Keratinocyte (primary cell): ENCODE measurements around the gene CTCFL. TPM values are rescaled to one million over a fixed set of nuclear protein-coding genes. Genes with fewer than 3 reads are reported as not detected.

Experiments
- DNase-seq: peaks from one replicate; pipeline ENCODE4 v3.0.0-alpha.2; 2011; ENCODE audit warnings: low read depth, missing footprints, low spot score
- FAIRE-seq: peaks from 2 replicates; lab custom pipeline; 2011; peaks lifted over from hg19 to GRCh38; lab: Jason Lieb, UNC
- H2AFZ ChIP-seq: 2 replicates; pipeline ENCODE4 v1.6.0; 2012; ENCODE audit warnings: low read length, control low read depth, inconsistent platforms; ENCODE audit not compliant: control insufficient read depth
- H3K27ac ChIP-seq: 2 replicates; pipeline ENCODE4 v1.5.1; 2011; ENCODE audit warnings: low read length; ENCODE audit not compliant: control insufficient read depth, insufficient read depth
- H3K27me3 ChIP-seq: 3 replicates; pipeline ENCODE4 v1.6.0; 2011; ENCODE audit warnings: low read length; ENCODE audit not compliant: control insufficient read depth, insufficient read depth; ENCODE audit errors: extremely low read depth
- H3K36me3 ChIP-seq, 2 experiments: 2 replicates in 1 of 2; 3 replicates in 1 of 2; pipeline ENCODE4 v1.5.1; 2011; ENCODE audit warnings: low read length in 2 of 2, mild to moderate bottlenecking in 1 of 2; ENCODE audit not compliant: control insufficient read depth in 2 of 2, insufficient read depth in 2 of 2; ENCODE audit errors: extremely low read depth in 1 of 2
- H3K4me1 ChIP-seq: 3 replicates; pipeline ENCODE4 v1.5.1; 2011; ENCODE audit warnings: low read length; ENCODE audit not compliant: control insufficient read depth, insufficient read depth; ENCODE audit errors: extremely low read depth
- H3K4me2 ChIP-seq: 3 replicates; pipeline ENCODE4 v1.6.0; 2011; ENCODE audit warnings: low read depth, low read length; ENCODE audit not compliant: control insufficient read depth, insufficient read depth; ENCODE audit errors: extremely low read depth
- H3K4me3 ChIP-seq, 3 experiments: fragments of 200-600 bp in 1 of 3; sonication (generic) in 1 of 3; 2 replicates in 2 of 3; 3 replicates in 1 of 3; pipeline ENCODE4 v1.5.1; 2011 to 2016; ENCODE audit warnings: low read length in 3 of 3, mild to moderate bottlenecking in 3 of 3, control low read depth in 2 of 3, inconsistent platforms in 1 of 3, low read depth in 1 of 3, mixed read lengths in 1 of 3, mixed run types in 1 of 3, moderate library complexity in 1 of 3; ENCODE audit not compliant: control insufficient read depth in 2 of 3, insufficient read depth in 2 of 3; ENCODE audit errors: extremely low read depth in 1 of 3
- H3K79me2 ChIP-seq: 2 replicates; pipeline ENCODE4 v1.6.0; 2012; ENCODE audit warnings: low read length; ENCODE audit not compliant: control insufficient read depth, insufficient read depth
- H3K9ac ChIP-seq: 3 replicates; pipeline ENCODE4 v1.6.0; 2011; ENCODE audit warnings: low read length; ENCODE audit not compliant: control insufficient read depth, insufficient read depth; ENCODE audit errors: extremely low read depth
- H3K9me1 ChIP-seq: 3 replicates; pipeline ENCODE4 v1.6.0; 2011; ENCODE audit warnings: low read length; ENCODE audit not compliant: control insufficient read depth, insufficient read depth; ENCODE audit errors: extremely low read depth
- H3K9me3 ChIP-seq: 2 replicates; pipeline ENCODE4 v1.5.1; 2012; ENCODE audit warnings: low read depth, low read length; ENCODE audit not compliant: control insufficient read depth
- H4K20me1 ChIP-seq: 3 replicates; pipeline ENCODE4 v1.6.0; 2011; ENCODE audit warnings: low read length; ENCODE audit not compliant: control insufficient read depth, insufficient read depth; ENCODE audit errors: extremely low read depth
- CTCF ChIP-seq, 3 experiments: IDR thresholded peaks in 1 of 3; conservative IDR thresholded peaks in 1 of 3; optimal IDR thresholded peaks in 1 of 3; 2 replicates in 2 of 3; 3 replicates in 1 of 3; pipeline versions ENCODE3 to v1.5.1; 2011; ENCODE audit warnings: low read length in 3 of 3, mild to moderate bottlenecking in 3 of 3, moderate library complexity in 2 of 3, control low read depth in 1 of 3, inconsistent platforms in 1 of 3; ENCODE audit not compliant: insufficient read depth in 2 of 3; ENCODE audit errors: extremely low read depth in 1 of 3
- EZH2 ChIP-seq: IDR thresholded peaks from one replicate; pipeline ENCODE4 v1.6.1; 2012; ENCODE audit warnings: inconsistent platforms, mild to moderate bottlenecking, low read length, moderate library complexity
- dilution Hi-C: fragments of 300-500 bp; cut with MboI; formaldehyde crosslinking; loops from one replicate; pipeline ENCODE4 v1.7.0; 2020; ENCODE audit warnings: low sequenced_read_pairs; ENCODE audit not compliant: extremely low pct_ligation_motif_present
- polyA plus RNA-seq, 5 experiments: library from polyadenylated mRNA; depleted of rRNA in 3 of 5; stranded (reverse) in 3 of 5; stranded (forward) in 1 of 5; unstranded in 1 of 5; fragments of >200 nt; gene quantifications; 1 replicate in 1 of 5; 2 replicates in 3 of 5; 3 replicates in 1 of 5; pipeline versions ENCODE4 v1.2.1 to v1.2.3, GENCODE V29; 2011 to 2012; ENCODE audit warnings: missing spikeins in 2 of 5, low read depth in 1 of 5, low replicate concordance in 1 of 5

The CTCFL gene
- polyA plus RNA-seq, 1 donor (not counting 4 experiments of a cell fraction or from before 2014, with no cell fraction given): not detected

GRCh38 chr20:57532104-57532503 is 7.2 kb upstream of the CTCFL start:
- TF ChIP-seq EZH2 (no peak), CTCF (optimal IDR thresholded peaks at IDR 0.05 in 1 of 3, IDR thresholded peaks at IDR 0.05 in 1 of 3, conservative IDR thresholded peaks at IDR 0.05 in 1 of 3; ENCODE audit: extremely low read depth in 1 of 3, insufficient read depth in 2 of 3, low read length in 3 of 3) (no peak)
- Histone ChIP-seq H3K4me1 (no peaks in the 10 kb centered on the region), H3K9ac (no peak overlapping the region), H3K4me2 (no peak overlapping the region), H3K9me3 (no peaks in the 10 kb centered on the region), H3K27ac (no peak overlapping the region), H3K79me2 (no peaks in the 10 kb centered on the region), H3K4me3 (no peak overlapping the region), H3K27me3 (peaks cover 30% of the 10 kb centered on the region), H3K9me1 (no peaks in the 10 kb centered on the region), H2AFZ (no peak overlapping the region), H4K20me1 (no peaks in the 10 kb centered on the region), H3K36me3 (no peaks in the 10 kb centered on the region)
- FAIRE-seq (no peak), DNase-seq (no peak)
- dilution Hi-C loops: no loop called here

GRCh38 chr20:57530327-57530981 is 5.5 kb upstream of the CTCFL start:
- Histone ChIP-seq H3K79me2 (no peaks in the 10 kb centered on the region), H4K20me1 (no peaks in the 10 kb centered on the region), H3K4me2 (no peak overlapping the region), H3K27me3 (peaks cover 25% of the 10 kb centered on the region), H3K9me1 (no peaks in the 10 kb centered on the region), H3K9ac (no peak overlapping the region), H2AFZ (no peak overlapping the region), H3K4me1 (no peaks in the 10 kb centered on the region), H3K27ac (no peak overlapping the region), H3K36me3 (no peaks in the 10 kb centered on the region), H3K4me3 (no peak overlapping the region), H3K9me3 (no peaks in the 10 kb centered on the region)
- dilution Hi-C loops: no loop called here
- TF ChIP-seq EZH2 (no peak), CTCF (optimal IDR thresholded peaks at IDR 0.05 in 1 of 3, IDR thresholded peaks at IDR 0.05 in 1 of 3, conservative IDR thresholded peaks at IDR 0.05 in 1 of 3; ENCODE audit: extremely low read depth in 1 of 3, insufficient read depth in 2 of 3, low read length in 3 of 3) (no peak)
- FAIRE-seq (no peak), DNase-seq (no peak)
